Breast epithelium (tissue), 3 donors: Measurements from ENCODE around the gene MAPKAP1.

ENCODE experiments used
- CTCF ChIP-seq, 3 donors: fragments of 450-650 bp; IDR thresholded peaks; one replicate each; pipeline ENCODE4 v1.5.1; 2016 to 2017; ENCODE audit warnings: antibody characterized with exemption in 3 of 3, mild to moderate bottlenecking in 3 of 3, moderate library complexity in 3 of 3
- POLR2A ChIP-seq: fragments of 450-650 bp; IDR thresholded peaks from one replicate; pipeline ENCODE4 v1.6.1; 2016; ENCODE audit warnings: antibody characterized with exemption, mild to moderate bottlenecking, moderate library complexity
- POLR2AphosphoS5 ChIP-seq, 3 donors: sonication (generic); formaldehyde crosslinking; IDR thresholded peaks; one replicate each; pipeline ENCODE4 v1.6.1; 2017; ENCODE audit warnings: antibody characterized with exemption in 3 of 3

GRCh38 chr9:125600194-125600593 is 106.8 kb downstream of the MAPKAP1 start:
- TF ChIP-seq CTCF (IDR thresholded peaks at IDR 0.05) (no peak), POLR2A (no peak), POLR2AphosphoS5 (IDR thresholded peaks at IDR 0.05) (no peak)
